Endothelial cell of umbilical vein (primary cell): ENCODE data around the gene VLDLR. TPM values are rescaled to one million over a fixed set of nuclear protein-coding genes. Genes with fewer than 3 reads are reported as not detected.

Source experiments
- BruUV-seq: library from RNA; stranded (reverse); fragments of 400-500 nt; replicated peaks from 2 replicates; lab custom pipeline; 2021; lab: Mats Ljungman, UMichigan
- CTCF ChIA-PET: fragments of 300-600, 350-600 bp; sonication (Branson Sonifier 250); formaldehyde crosslinking; loops from one replicate; lab custom pipeline; 2021; ENCODE audit warnings: antibody characterized with exemption, inconsistent platforms; lab: Charles Lee
- POLR2A ChIA-PET: fragments of 300-600, 350-600 bp; sonication (Branson Sonifier 250); formaldehyde crosslinking; loops from one replicate; lab custom pipeline; 2021; ENCODE audit warnings: antibody characterized with exemption, inconsistent platforms; lab: Charles Lee
- DNase-seq: peaks from one replicate; pipeline ENCODE4 v3.0.0-alpha.2; 2011; ENCODE audit warnings: low read depth, low spot score
- FAIRE-seq: peaks from 2 replicates; lab custom pipeline; 2011; peaks lifted over from hg19 to GRCh38; lab: Jason Lieb, UNC
- H2AFZ ChIP-seq: 2 replicates; pipeline ENCODE4 v1.6.0; 2012; ENCODE audit warnings: low read depth, low read length, control low read depth, inconsistent platforms
- H3K27ac ChIP-seq: 2 replicates; pipeline ENCODE4 v1.5.1; 2011; ENCODE audit warnings: low read depth, mild to moderate bottlenecking, control low read depth, low read length, moderate library complexity; ENCODE audit not compliant: insufficient read depth
- H3K27me3 ChIP-seq, 2 experiments: 2 replicates each; pipeline versions ENCODE4 v1.6.0 to v1.6.1; 2011; ENCODE audit warnings: low read length in 2 of 2, mixed read lengths in 1 of 2; ENCODE audit not compliant: control insufficient read depth in 2 of 2, insufficient read depth in 2 of 2
- H3K36me3 ChIP-seq, 2 experiments: 2 replicates in 1 of 2; 3 replicates in 1 of 2; pipeline ENCODE4 v1.5.1; 2011; ENCODE audit warnings: low read length in 2 of 2, mild to moderate bottlenecking in 1 of 2, moderate library complexity in 1 of 2; ENCODE audit not compliant: control insufficient read depth in 2 of 2, insufficient read depth in 2 of 2; ENCODE audit errors: extremely low read depth in 1 of 2
- H3K4me1 ChIP-seq: 3 replicates; pipeline ENCODE4 v1.5.1; 2011; ENCODE audit warnings: mild to moderate bottlenecking, low read length; ENCODE audit not compliant: control insufficient read depth, insufficient read depth; ENCODE audit errors: extremely low read depth
- H3K4me2 ChIP-seq: 2 replicates; pipeline ENCODE4 v1.6.1; 2011; ENCODE audit warnings: low read length, control low read depth, mixed read lengths; ENCODE audit not compliant: insufficient read depth
- H3K4me3 ChIP-seq, 3 experiments: fragments of 200-600 bp in 1 of 3; sonication (generic), shearing (Covaris generic) in 1 of 3; replicated peaks in 1 of 3; 2 replicates each; pipeline ENCODE4 v1.5.1; 2011 to 2016; ENCODE audit warnings: control low read depth in 3 of 3, low read length in 3 of 3, mild to moderate bottlenecking in 2 of 3, inconsistent platforms in 1 of 3, low read depth in 1 of 3, moderate library complexity in 1 of 3; ENCODE audit not compliant: insufficient read depth in 1 of 3
- H3K79me2 ChIP-seq: 2 replicates; pipeline ENCODE4 v1.6.0; 2012; ENCODE audit warnings: low read length, inconsistent platforms; ENCODE audit not compliant: control insufficient read depth, insufficient read depth
- H3K9ac ChIP-seq: replicated peaks from 2 replicates; pipeline ENCODE3; 2011; ENCODE audit warnings: low read length, control low read depth; ENCODE audit not compliant: insufficient read depth; ENCODE audit errors: extremely low read depth
- H3K9me1 ChIP-seq: replicated peaks from 3 replicates; pipeline ENCODE4 v1.6.0; 2011; ENCODE audit warnings: mild to moderate bottlenecking, low read length; ENCODE audit not compliant: control insufficient read depth, insufficient read depth; ENCODE audit errors: extremely low read depth
- H3K9me3 ChIP-seq: replicated peaks from 2 replicates; pipeline ENCODE4 v1.5.1; 2012; ENCODE audit warnings: low read length, inconsistent platforms; ENCODE audit not compliant: control insufficient read depth, insufficient read depth
- H4K20me1 ChIP-seq: replicated peaks from 2 replicates; pipeline ENCODE3; 2011; ENCODE audit warnings: mild to moderate bottlenecking, low read length; ENCODE audit not compliant: control insufficient read depth, insufficient read depth; ENCODE audit errors: extremely low read depth
- FOS ChIP-seq: IDR thresholded peaks from 2 replicates; pipeline ENCODE4 v1.6.1; 2011; ENCODE audit warnings: mild to moderate bottlenecking, low read length, moderate library complexity, borderline replicate concordance; ENCODE audit not compliant: insufficient read depth
- GATA2 ChIP-seq: IDR thresholded peaks from 2 replicates; pipeline ENCODE4 v1.7.0; 2011; ENCODE audit warnings: low read depth, mild to moderate bottlenecking, moderate library complexity, mixed read lengths, low read length; ENCODE audit not compliant: insufficient read length, insufficient read depth
- JUN ChIP-seq: IDR thresholded peaks from 2 replicates; pipeline ENCODE4 v1.6.1; 2011; ENCODE audit warnings: borderline replicate concordance, low read depth; ENCODE audit not compliant: insufficient read length, insufficient read depth
- MYC ChIP-seq: IDR thresholded peaks from one replicate; pipeline ENCODE4 v1.6.1; 2011; ENCODE audit warnings: mild to moderate bottlenecking, low read depth, low read length
- POLR2A ChIP-seq: IDR thresholded peaks from 2 replicates; pipeline ENCODE4 v1.6.1; 2012; ENCODE audit warnings: low read depth, mild to moderate bottlenecking, control low read depth, low read length
- POLR2AphosphoS5 ChIP-seq: IDR thresholded peaks from 2 replicates; pipeline ENCODE4 v1.6.1; 2012; ENCODE audit warnings: low read depth, mild to moderate bottlenecking, control low read depth, low read length, moderate library complexity; ENCODE audit not compliant: insufficient read depth
- dilution Hi-C: fragments of 300-500 bp; cut with MboI; formaldehyde crosslinking; loops from one replicate; pipeline ENCODE4 v1.15.0; 2019; ENCODE audit warnings: low sequenced_read_pairs; ENCODE audit not compliant: extremely low pct_ligation_motif_present
- intact Hi-C: fragments of 100-400 bp; cut with micrococcal nuclease; formaldehyde crosslinking; loops from one replicate; pipeline ENCODE4 v1.10.0; 2022
- polyA plus RNA-seq, 4 experiments: library from polyadenylated mRNA; depleted of rRNA in 3 of 4; stranded (reverse) in 3 of 4; unstranded in 1 of 4; fragments of >200 nt; gene quantifications; 2 replicates each; pipeline versions ENCODE4 v1.2.1 to v1.2.3, GENCODE V29; 2011 to 2012; ENCODE audit warnings: missing spikeins in 1 of 4
- total RNA-seq: library from RNA; stranded (reverse); gene quantifications from 2 replicates; pipeline ENCODE4 v1.2.3, GENCODE V29; 2021
- TF ChIP-seq, protein P1 (sequence below): IDR thresholded peaks from 2 replicates; pipeline ENCODE4 v1.6.1; 2011; ENCODE audit not compliant: insufficient read depth, insufficient read length
- TF ChIP-seq, protein P2 (sequence below), 2 donors: IDR thresholded peaks; 1 replicate in 1 of 2; 2 replicates in 1 of 2; pipeline ENCODE4 v1.5.1; 2011; ENCODE audit warnings: low read length in 2 of 2, mild to moderate bottlenecking in 2 of 2, moderate library complexity in 2 of 2, control low read depth in 1 of 2, inconsistent platforms in 1 of 2, low read depth in 1 of 2; ENCODE audit not compliant: insufficient read depth in 1 of 2; ENCODE audit errors: extremely low read depth in 1 of 2

The VLDLR gene
- total and polyA plus RNA-seq, 2 donors (not counting 3 experiments of a cell fraction or from before 2014, with no cell fraction given) = 0.47 to 2.5 TPM

DNA sequence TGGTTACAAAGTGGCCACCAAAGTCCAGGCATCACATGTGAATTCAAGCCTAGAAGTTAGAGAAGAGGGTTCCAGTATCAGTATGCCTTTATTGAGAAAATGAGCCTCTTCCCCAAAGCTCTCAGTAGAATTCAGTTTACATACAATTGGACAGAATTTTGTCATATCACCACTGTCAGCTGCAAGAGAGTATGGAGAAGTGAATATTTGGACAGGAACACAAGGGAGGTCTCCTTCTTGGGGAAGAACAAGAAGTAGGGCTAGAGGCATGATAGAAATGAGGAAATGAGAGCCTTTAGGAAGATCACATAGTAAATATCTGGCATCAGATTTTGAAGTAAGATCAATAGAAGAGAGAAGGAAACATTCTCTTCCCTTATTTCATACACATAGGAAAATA is 27.8 kb upstream of the VLDLR start:
- TF ChIP-seq, protein P1, sequence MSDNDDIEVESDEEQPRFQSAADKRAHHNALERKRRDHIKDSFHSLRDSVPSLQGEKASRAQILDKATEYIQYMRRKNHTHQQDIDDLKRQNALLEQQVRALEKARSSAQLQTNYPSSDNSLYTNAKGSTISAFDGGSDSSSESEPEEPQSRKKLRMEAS = no peak
- TF ChIP-seq JUN (no peak), GATA2 (no peak), FOS (no peak), POLR2AphosphoS5 (no peak), POLR2A (no peak), MYC (no peak)
- TF ChIP-seq, protein P2, sequence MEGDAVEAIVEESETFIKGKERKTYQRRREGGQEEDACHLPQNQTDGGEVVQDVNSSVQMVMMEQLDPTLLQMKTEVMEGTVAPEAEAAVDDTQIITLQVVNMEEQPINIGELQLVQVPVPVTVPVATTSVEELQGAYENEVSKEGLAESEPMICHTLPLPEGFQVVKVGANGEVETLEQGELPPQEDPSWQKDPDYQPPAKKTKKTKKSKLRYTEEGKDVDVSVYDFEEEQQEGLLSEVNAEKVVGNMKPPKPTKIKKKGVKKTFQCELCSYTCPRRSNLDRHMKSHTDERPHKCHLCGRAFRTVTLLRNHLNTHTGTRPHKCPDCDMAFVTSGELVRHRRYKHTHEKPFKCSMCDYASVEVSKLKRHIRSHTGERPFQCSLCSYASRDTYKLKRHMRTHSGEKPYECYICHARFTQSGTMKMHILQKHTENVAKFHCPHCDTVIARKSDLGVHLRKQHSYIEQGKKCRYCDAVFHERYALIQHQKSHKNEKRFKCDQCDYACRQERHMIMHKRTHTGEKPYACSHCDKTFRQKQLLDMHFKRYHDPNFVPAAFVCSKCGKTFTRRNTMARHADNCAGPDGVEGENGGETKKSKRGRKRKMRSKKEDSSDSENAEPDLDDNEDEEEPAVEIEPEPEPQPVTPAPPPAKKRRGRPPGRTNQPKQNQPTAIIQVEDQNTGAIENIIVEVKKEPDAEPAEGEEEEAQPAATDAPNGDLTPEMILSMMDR (IDR thresholded peaks at IDR 0.05; ENCODE audit: extremely low read depth in 1 of 2, insufficient read depth in 1 of 2, low read depth in 1 of 2, low read length in 2 of 2) = no peak
- Histone ChIP-seq H3K9me1 (no peaks in the 10 kb centered on the region), H2AFZ (no peak overlapping the region), H3K4me3 (no peak overlapping the region), H3K9ac (no peak overlapping the region), H3K27ac (no peak overlapping the region), H3K27me3 (peaks cover 0 to 2% of the 10 kb centered on the region in 2 experiments), H3K79me2 (no peaks in the 10 kb centered on the region), H3K4me1 (no peaks in the 10 kb centered on the region), H4K20me1 (no peaks in the 10 kb centered on the region), H3K36me3 (no peaks in the 10 kb centered on the region), H3K4me2 (no peak overlapping the region), H3K9me3 (no peaks in the 10 kb centered on the region)
- DNase-seq = no peak
- POLR2A ChIA-PET = no interaction called here
- dilution Hi-C loops (no loop called here), intact Hi-C loops (no loop called here)
- BruUV-seq = no TSS peak
- FAIRE-seq = no peak
- CTCF ChIA-PET = no interaction called here
